ENCODE data around the gene ELP4. TPM values are rescaled to one million over a fixed set of nuclear protein-coding genes. Genes with fewer than 3 reads are reported as not detected.

The ELP4 gene
- total RNA-seq, 4 donors from 2014 or later: 8.8 to 23.6 (median 13.5) TPM

GRCh38 chr11:31820438-31820818, 310.9 kb downstream of the ELP4 start:
- Histone ChIP-seq H3K36me3 (no peaks in the 10 kb centered on the region), H3K27me3 (peaks cover 99 to 100% (median 100%) of the 10 kb centered on the region in 3 donors), H3K27ac (no peak overlapping the region), H3K4me3 (no peak overlapping the region), H3K4me1 (peaks cover 26 to 29% of the 10 kb centered on the region in 2 donors), H3K9me3 (no peaks in the 10 kb centered on the region)
- no peak for DNase-seq
- TF ChIP-seq POLR2A (IDR thresholded peaks at IDR 0.05) (no peak), CTCF (IDR thresholded peaks at IDR 0.05 in 4 of 5, conservative IDR thresholded peaks at IDR 0.05 in 1 of 5) (no peak)
- in situ Hi-C loops (cut with MboI; ENCODE audit: low sequenced_read_pairs in 4 of 4) (no loop called here), intact Hi-C loops (cut with DNase I; ENCODE audit: low total_unique reads) (no loop called here)
- no peak for ATAC-seq

GRCh38 chr11:31821235-31821764, 311.7 kb downstream of the ELP4 start:
- no peaks in the 10 kb centered on the region for H3K36me3 ChIP-seq
- in situ Hi-C loops (cut with MboI; ENCODE audit: low sequenced_read_pairs in 4 of 4): no loop called here
- peak overlapping the region in 1 of 4 donors; percentile 22 for H3K4me3 ChIP-seq
- intact Hi-C loops (cut with DNase I; ENCODE audit: low total_unique reads): no loop called here
- H3K4me1 ChIP-seq: peaks cover 18 to 20% of the 10 kb centered on the region in 2 donors
- DNase-seq (no peak), ATAC-seq (no peak)
- no peak for TF ChIP-seq POLR2A (IDR thresholded peaks at IDR 0.05)
- H3K9me3 ChIP-seq: no peaks in the 10 kb centered on the region
- peaks cover 99 to 100% (median 100%) of the 10 kb centered on the region in 3 donors for H3K27me3 ChIP-seq
- H3K27ac ChIP-seq: no peak overlapping the region

GRCh38 chr11:31821766-31822165, 312.2 kb downstream of the ELP4 start:
- no peak for DNase-seq
- H3K27me3 ChIP-seq: peaks cover 99 to 100% (median 100%) of the 10 kb centered on the region in 3 donors
- no peaks in the 10 kb centered on the region for H3K9me3 ChIP-seq
- no peak for ATAC-seq
- TF ChIP-seq POLR2A (IDR thresholded peaks at IDR 0.05) (no peak), CTCF (IDR thresholded peaks at IDR 0.05 in 4 of 5, conservative IDR thresholded peaks at IDR 0.05 in 1 of 5) (no peak)
- H3K27ac ChIP-seq: no peak overlapping the region
- intact Hi-C loops (cut with DNase I; ENCODE audit: low total_unique reads): no loop called here
- peak overlapping the region in 1 of 4 donors; percentile 22 for H3K4me3 ChIP-seq
- no peaks in the 10 kb centered on the region for H3K36me3 ChIP-seq
- H3K4me1 ChIP-seq: peaks cover 13 to 16% of the 10 kb centered on the region in 2 donors
- in situ Hi-C loops (cut with MboI; ENCODE audit: low sequenced_read_pairs in 4 of 4): no loop called here

GRCh38 chr11:31822175-31822926, 312.8 kb downstream of the ELP4 start:
- no peaks in the 10 kb centered on the region for H3K36me3 ChIP-seq
- intact Hi-C loops (cut with DNase I; ENCODE audit: low total_unique reads): no loop called here
- no peaks in the 10 kb centered on the region for H3K9me3 ChIP-seq
- TF ChIP-seq CTCF (IDR thresholded peaks at IDR 0.05 in 4 of 5, conservative IDR thresholded peaks at IDR 0.05 in 1 of 5) (no peak), POLR2A (IDR thresholded peaks at IDR 0.05) (no peak)
- ATAC-seq (no peak), DNase-seq (no peak)
- H3K4me3 ChIP-seq: no peak overlapping the region
- H3K27me3 ChIP-seq: peaks cover 99 to 100% (median 99%) of the 10 kb centered on the region in 3 donors
- no peak overlapping the region for H3K27ac ChIP-seq
- H3K4me1 ChIP-seq: peaks cover 7 to 10% of the 10 kb centered on the region in 2 donors
- in situ Hi-C loops (cut with MboI; ENCODE audit: low sequenced_read_pairs in 4 of 4): no loop called here

GRCh38 chr11:31822927-31823643, 313.5 kb downstream of the ELP4 start:
- no peak for DNase-seq
- in situ Hi-C loops (cut with MboI; ENCODE audit: low sequenced_read_pairs in 4 of 4): no loop called here
- TF ChIP-seq POLR2A (IDR thresholded peaks at IDR 0.05) (no peak), CTCF (IDR thresholded peaks at IDR 0.05 in 4 of 5, conservative IDR thresholded peaks at IDR 0.05 in 1 of 5) (no peak)
- H3K36me3 ChIP-seq: no peaks in the 10 kb centered on the region
- no peak for ATAC-seq
- H3K9me3 ChIP-seq: no peaks in the 10 kb centered on the region
- intact Hi-C loops (cut with DNase I; ENCODE audit: low total_unique reads): no loop called here
- peaks cover 99 to 100% (median 99%) of the 10 kb centered on the region in 3 donors for H3K27me3 ChIP-seq
- H3K4me1 ChIP-seq: peaks cover under 1 to 3% of the 10 kb centered on the region in 2 donors
- no peak overlapping the region for H3K27ac ChIP-seq
- H3K4me3 ChIP-seq: no peak overlapping the region
